Fibroblast of lung (primary cell): ENCODE data around the gene FADS6.

Source experiments
- CTCF ChIP-seq, 2 donors: IDR thresholded peaks in 1 of 2; conservative IDR thresholded peaks in 1 of 2; 1 replicate in 1 of 2; 2 replicates in 1 of 2; pipeline ENCODE4 v1.5.1; 2011 to 2012; ENCODE audit warnings: low read length in 2 of 2, control low read depth in 1 of 2, inconsistent platforms in 1 of 2, low read depth in 1 of 2, mild to moderate bottlenecking in 1 of 2
- EZH2 ChIP-seq: IDR thresholded peaks from 2 replicates; pipeline ENCODE4 v1.5.1; 2012; ENCODE audit warnings: low read length, control low read depth, mild to moderate bottlenecking; ENCODE audit errors: missing control alignments

- TF ChIP-seq CTCF (conservative IDR thresholded peaks at IDR 0.05 in 1 of 2, IDR thresholded peaks at IDR 0.05 in 1 of 2; ENCODE audit: low read depth in 1 of 2, low read length in 2 of 2), result no peak
- TF ChIP-seq EZH2, result no peak
Observed at GRCh38 chr17:74935048-74935447, 41.6 kb upstream of the FADS6 start.
